ENCODE data around the gene PEX16.

GRCh38 chr11:45936511-45937054 is 18.9 kb upstream of the PEX16 start:
- no peak for TF ChIP-seq CTCF (IDR thresholded peaks at IDR 0.05)
- no peak for TF ChIP-seq POLR2AphosphoS5 (IDR thresholded peaks at IDR 0.05)
- TF ChIP-seq POLR2A (IDR thresholded peaks at IDR 0.05), result no peak
